ENCODE data around the gene TMEM187.

DNA sequence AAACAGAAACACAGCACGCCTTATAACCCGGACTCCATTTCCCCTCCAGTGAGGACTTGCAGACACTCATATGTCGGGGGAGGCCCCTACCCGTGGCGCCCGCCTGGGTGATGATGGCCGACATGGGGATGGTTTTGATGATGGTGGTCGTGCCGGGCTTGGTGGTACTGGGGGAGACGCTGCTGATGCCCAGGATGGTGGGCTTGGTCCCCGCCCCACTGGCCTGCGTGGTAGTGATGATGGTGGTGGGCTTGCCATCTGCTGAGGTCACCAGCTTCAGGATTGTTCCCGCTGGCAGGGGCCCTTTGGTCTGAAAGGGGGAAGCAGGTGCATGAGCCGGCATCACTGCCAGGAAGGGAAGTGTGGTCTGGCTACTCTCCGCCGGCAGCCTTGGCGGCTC is 15.3 kb upstream of the TMEM187 start:
- TF ChIP-seq, protein P1, sequence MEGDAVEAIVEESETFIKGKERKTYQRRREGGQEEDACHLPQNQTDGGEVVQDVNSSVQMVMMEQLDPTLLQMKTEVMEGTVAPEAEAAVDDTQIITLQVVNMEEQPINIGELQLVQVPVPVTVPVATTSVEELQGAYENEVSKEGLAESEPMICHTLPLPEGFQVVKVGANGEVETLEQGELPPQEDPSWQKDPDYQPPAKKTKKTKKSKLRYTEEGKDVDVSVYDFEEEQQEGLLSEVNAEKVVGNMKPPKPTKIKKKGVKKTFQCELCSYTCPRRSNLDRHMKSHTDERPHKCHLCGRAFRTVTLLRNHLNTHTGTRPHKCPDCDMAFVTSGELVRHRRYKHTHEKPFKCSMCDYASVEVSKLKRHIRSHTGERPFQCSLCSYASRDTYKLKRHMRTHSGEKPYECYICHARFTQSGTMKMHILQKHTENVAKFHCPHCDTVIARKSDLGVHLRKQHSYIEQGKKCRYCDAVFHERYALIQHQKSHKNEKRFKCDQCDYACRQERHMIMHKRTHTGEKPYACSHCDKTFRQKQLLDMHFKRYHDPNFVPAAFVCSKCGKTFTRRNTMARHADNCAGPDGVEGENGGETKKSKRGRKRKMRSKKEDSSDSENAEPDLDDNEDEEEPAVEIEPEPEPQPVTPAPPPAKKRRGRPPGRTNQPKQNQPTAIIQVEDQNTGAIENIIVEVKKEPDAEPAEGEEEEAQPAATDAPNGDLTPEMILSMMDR (IDR thresholded peaks at IDR 0.05 in 8 of 11, conservative IDR thresholded peaks at IDR 0.05 in 3 of 11): no peak
- TF ChIP-seq POLR2A (IDR thresholded peaks at IDR 0.05) (no peak), POLR2AphosphoS5 (IDR thresholded peaks at IDR 0.05) (no peak)

Data from spleen (tissue), 7 donors.